ENCODE data around the gene ALPL.

DNA sequence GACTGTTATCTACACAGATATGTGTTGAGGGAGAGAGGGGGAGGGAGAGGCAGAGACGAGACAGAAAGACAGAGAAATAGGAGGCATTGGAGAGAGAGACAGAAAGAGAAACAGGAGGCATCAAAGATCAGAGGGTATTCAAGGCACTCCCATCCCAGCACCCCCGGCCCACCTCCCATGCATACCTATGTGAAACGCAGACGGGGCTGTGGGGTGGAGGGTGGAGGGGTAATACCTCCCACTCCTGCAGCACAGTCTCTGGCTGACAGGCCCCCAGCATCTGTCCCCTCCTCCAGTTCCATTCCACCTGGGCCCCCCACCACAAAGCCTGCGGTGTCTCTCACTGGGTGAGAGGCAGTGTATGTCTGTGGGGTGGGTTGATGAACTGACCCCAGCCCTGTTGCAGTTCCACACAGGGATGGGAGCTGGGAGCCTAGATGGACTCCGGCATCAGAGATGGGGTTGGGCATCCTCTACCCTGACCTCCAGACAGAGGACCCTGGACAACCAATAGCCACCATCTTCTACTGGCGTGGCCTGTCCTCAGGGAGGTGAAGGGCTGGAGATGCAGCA lies 110.2 kb downstream of the ALPL start:
- TF ChIP-seq, protein P1, sequence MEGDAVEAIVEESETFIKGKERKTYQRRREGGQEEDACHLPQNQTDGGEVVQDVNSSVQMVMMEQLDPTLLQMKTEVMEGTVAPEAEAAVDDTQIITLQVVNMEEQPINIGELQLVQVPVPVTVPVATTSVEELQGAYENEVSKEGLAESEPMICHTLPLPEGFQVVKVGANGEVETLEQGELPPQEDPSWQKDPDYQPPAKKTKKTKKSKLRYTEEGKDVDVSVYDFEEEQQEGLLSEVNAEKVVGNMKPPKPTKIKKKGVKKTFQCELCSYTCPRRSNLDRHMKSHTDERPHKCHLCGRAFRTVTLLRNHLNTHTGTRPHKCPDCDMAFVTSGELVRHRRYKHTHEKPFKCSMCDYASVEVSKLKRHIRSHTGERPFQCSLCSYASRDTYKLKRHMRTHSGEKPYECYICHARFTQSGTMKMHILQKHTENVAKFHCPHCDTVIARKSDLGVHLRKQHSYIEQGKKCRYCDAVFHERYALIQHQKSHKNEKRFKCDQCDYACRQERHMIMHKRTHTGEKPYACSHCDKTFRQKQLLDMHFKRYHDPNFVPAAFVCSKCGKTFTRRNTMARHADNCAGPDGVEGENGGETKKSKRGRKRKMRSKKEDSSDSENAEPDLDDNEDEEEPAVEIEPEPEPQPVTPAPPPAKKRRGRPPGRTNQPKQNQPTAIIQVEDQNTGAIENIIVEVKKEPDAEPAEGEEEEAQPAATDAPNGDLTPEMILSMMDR (conservative IDR thresholded peaks at IDR 0.05; ENCODE audit: low read depth, low read length), result no peak
- TF ChIP-seq EZH2 (IDR thresholded peaks at IDR 0.05; ENCODE audit: borderline replicate concordance, low read depth, low read length, poor library complexity, severe bottlenecking), result no peak
